PC-9 (cell line): ENCODE data around the gene PPM1E. TPM values are rescaled to one million over a fixed set of nuclear protein-coding genes. Genes with fewer than 3 reads are reported as not detected.
A peak's percentile ranks its signal among the peaks of the same experiment; 100 is the strongest.

Source experiments
- Bru-seq: library from RNA; stranded (reverse); fragments of 400-500 nt; gene quantifications from one replicate; lab custom pipeline; 2021; lab: Mats Ljungman, UMichigan
- BruChase-seq, 2 experiments: library from RNA; stranded (reverse); fragments of 400-500 nt; gene quantifications; one replicate each; lab custom pipeline; 2021; lab: Mats Ljungman, UMichigan
- BruUV-seq: library from RNA; stranded (reverse); fragments of 400-500 nt; replicated peaks from 2 replicates; lab custom pipeline; 2021; lab: Mats Ljungman, UMichigan
- CTCF ChIA-PET: fragments of 300-600 bp; sonication (Branson Sonifier 250); formaldehyde crosslinking; loops from one replicate; lab custom pipeline; 2022; ENCODE audit warnings: antibody characterized with exemption; lab: Charles Lee
- POLR2A ChIA-PET: fragments of 300-600 bp; sonication (Branson Sonifier 250); formaldehyde crosslinking; loops from one replicate; lab custom pipeline; 2022; ENCODE audit warnings: antibody characterized with exemption; ENCODE audit not compliant: unreplicated experiment; lab: Charles Lee
- DNase-seq, 2 experiments: peaks; one replicate each; pipeline versions ENCODE4 v3.0.0 to v3.0.0-alpha.2; 2015 to 2022; ENCODE audit warnings: mixed read lengths in 1 of 2
- H2AFZ ChIP-seq: fragments of 200-600 bp; sonication (generic); 2 replicates; pipeline ENCODE4 v1.8.1; 2017; ENCODE audit warnings: antibody characterized with exemption
- H3F3A ChIP-seq: fragments of 200-600 bp; sonication (generic); 2 replicates; pipeline ENCODE4 v1.8.1; 2017; ENCODE audit warnings: antibody characterized with exemption, mild to moderate bottlenecking, low read depth; ENCODE audit not compliant: insufficient read depth
- H3K27ac ChIP-seq: fragments of 200-600 bp; sonication (generic); 2 replicates; pipeline ENCODE4 v1.6.1; 2016; ENCODE audit warnings: mixed run types
- H3K27me3 ChIP-seq: fragments of 200-600 bp; sonication (generic); 2 replicates; pipeline ENCODE4 v1.6.1; 2016; ENCODE audit warnings: low read depth, mixed run types; ENCODE audit not compliant: insufficient read depth
- H3K36me3 ChIP-seq: fragments of 200-600 bp; sonication (generic); 2 replicates; pipeline ENCODE4 v1.6.1; 2016; ENCODE audit warnings: low read depth, mixed run types
- H3K4me1 ChIP-seq: fragments of 200-600 bp; sonication (generic); replicated peaks from 2 replicates; pipeline ENCODE4 v1.6.1; 2016; ENCODE audit warnings: mixed run types; ENCODE audit not compliant: insufficient read depth
- H3K4me2 ChIP-seq: fragments of 200-600 bp; sonication (generic); 2 replicates; pipeline ENCODE4 v1.6.1; 2017; ENCODE audit warnings: mixed run types
- H3K4me3 ChIP-seq: fragments of 200-600 bp; sonication (generic); 2 replicates; pipeline ENCODE4 v1.6.1; 2016; ENCODE audit warnings: mixed run types
- H3K79me2 ChIP-seq: fragments of 200-600 bp; sonication (generic); 2 replicates; pipeline ENCODE4 v1.6.1; 2017; ENCODE audit warnings: low read depth, mixed run types
- H3K9me2 ChIP-seq: fragments of 200-600 bp; sonication (generic); 2 replicates; pipeline ENCODE4 v1.8.1; 2017; ENCODE audit warnings: mild to moderate bottlenecking; ENCODE audit not compliant: insufficient read depth
- H3K9me3 ChIP-seq: fragments of 200-600 bp; sonication (generic); 2 replicates; pipeline ENCODE4 v1.8.1; 2016; ENCODE audit warnings: low read depth; ENCODE audit not compliant: insufficient read depth
- H4K20me1 ChIP-seq: fragments of 200-600 bp; sonication (generic); 2 replicates; pipeline ENCODE4 v1.8.1; 2017; ENCODE audit not compliant: insufficient read depth
- CTCF ChIP-seq: fragments of 200-600 bp; sonication (generic); conservative IDR thresholded peaks from 2 replicates; pipeline ENCODE4 v1.6.1; 2017; ENCODE audit warnings: mixed run types, antibody characterized with exemption, mild to moderate bottlenecking, moderate library complexity
- EZH2 ChIP-seq: fragments of 200-600 bp; sonication (generic); IDR thresholded peaks from 2 replicates; pipeline ENCODE4 v1.8.0; 2017; ENCODE audit warnings: antibody characterized with exemption, low read depth
- intact Hi-C: fragments of 100-400 bp; cut with micrococcal nuclease; formaldehyde crosslinking; loops from one replicate; pipeline ENCODE4 v1.10.0; 2022; ENCODE audit not compliant: unreplicated experiment
- long read RNA-seq: library from polyadenylated mRNA; stranded (forward); transcript quantifications from one replicate; pipeline ENCODE4 v2.0.0, GENCODE V29; 2022
- total RNA-seq: library from RNA; stranded (reverse); gene quantifications from 2 replicates; pipeline ENCODE4 v1.2.3, GENCODE V29; 2021

Gene PPM1E
- 0.04 and 0.05 TPM in 2 replicates for total RNA-seq
- Bru-seq, nascent RNA = percentile 12 among the genes with signal in this experiment
- BruChase-seq, experiment 1, labeled RNA remaining after a 2-hour chase = percentile 27 among the genes with signal in this experiment
- BruChase-seq, experiment 2, labeled RNA remaining after a 6-hour chase = percentile 19 among the genes with signal in this experiment
- long read RNA-seq = 0 reads

- Histone ChIP-seq H4K20me1 (no peaks in the 10 kb centered on the region), H3K9me3 (no peaks in the 10 kb centered on the region), H3K79me2 (no peaks in the 10 kb centered on the region), H3F3A (no peaks in the 10 kb centered on the region), H3K4me1 (no peaks in the 10 kb centered on the region), H3K9me2 (no peaks in the 10 kb centered on the region), H3K27ac (no peak within 1 kb of the TSS), H3K4me2 (peak within 1 kb of the TSS; percentile 71), H3K27me3 (peaks cover 45% of the 10 kb centered on the region), H2AFZ (no peak within 1 kb of the TSS), H3K36me3 (no peaks in the 10 kb centered on the region), H3K4me3 (peak within 1 kb of the TSS; percentile 36; the same call in 1 of the 2 replicates)
- no TSS peak for BruUV-seq
- DNase-seq = peak; percentile 7 to 19
- intact Hi-C loops = loop anchor here (5.0 kb wide), 1 partner anchor 518 kb away; the partner anchor contains the start of gene LPO
- no peak for TF ChIP-seq CTCF
- TF ChIP-seq EZH2 = no peak
- ChIA-PET POLR2A (no interaction called here), CTCF (no interaction called here)
Observed at GRCh38 chr17:58755577-58756245, at the start of gene PPM1E. PPM1E (plus strand) TSS chr17:58755854.

GRCh38 chr17:58706351-58707140, 49.1 kb upstream of the PPM1E start:
- peaks cover 36% of the 10 kb centered on the region for H3F3A ChIP-seq
- H3K9me2 ChIP-seq = no peaks in the 10 kb centered on the region
- no peaks in the 10 kb centered on the region for H3K27me3 ChIP-seq
- H3K79me2 ChIP-seq = no peaks in the 10 kb centered on the region
- no peak overlapping the region for H3K27ac ChIP-seq
- intact Hi-C loops = no loop called here
- no peak overlapping the region for H3K4me2 ChIP-seq
- H3K9me3 ChIP-seq = no peaks in the 10 kb centered on the region
- ChIA-PET CTCF (interaction anchor here (0.6 kb wide), 1 partner anchor 121 kb away, joined by 5 read pairs; no protein-coding TSS in a partner anchor), POLR2A (no interaction called here)
- H2AFZ ChIP-seq = no peak overlapping the region
- H3K4me1 ChIP-seq = peaks cover 26% of the 10 kb centered on the region
- TF ChIP-seq EZH2 (no peak), CTCF (no peak)
- no peak overlapping the region for H3K4me3 ChIP-seq
- no peak for DNase-seq
- no peaks in the 10 kb centered on the region for H4K20me1 ChIP-seq
- BruUV-seq = no TSS peak
- no peaks in the 10 kb centered on the region for H3K36me3 ChIP-seq

DNA sequence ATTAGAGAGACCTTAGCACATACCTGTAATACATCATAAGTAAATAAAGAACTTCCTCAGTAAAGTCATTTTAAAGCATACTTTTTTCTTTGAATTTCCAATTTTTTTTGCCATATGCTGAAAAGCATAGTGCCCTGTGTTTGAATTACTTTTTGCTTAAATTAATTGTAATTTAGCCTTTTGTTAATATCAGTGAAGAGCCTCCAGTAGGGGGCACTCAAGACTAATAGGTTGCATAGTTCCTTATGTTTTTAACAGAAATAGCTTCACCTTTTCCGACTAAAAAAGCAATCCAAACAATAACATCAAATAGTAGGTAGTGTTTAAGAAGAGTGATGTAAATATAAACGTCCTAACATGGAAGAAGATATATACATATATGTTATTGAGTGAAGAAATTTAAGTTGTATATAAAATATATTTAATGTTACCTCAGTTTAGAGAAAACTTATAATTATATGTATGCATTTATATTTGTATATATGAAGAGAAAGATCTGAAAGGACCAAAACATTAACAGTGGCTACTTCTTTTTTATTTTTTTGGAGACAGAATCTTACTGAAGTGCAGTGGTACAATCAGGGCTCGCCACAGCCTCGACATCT, 44.6 kb upstream of the PPM1E start:
- H3K27me3 ChIP-seq = no peaks in the 10 kb centered on the region
- H3F3A ChIP-seq = peaks cover 14% of the 10 kb centered on the region
- no peaks in the 10 kb centered on the region for H3K4me1 ChIP-seq
- ChIA-PET CTCF (interaction anchor here (0.6 to 1.0 kb wide), 3 partner anchors 129 to 295 kb away, joined by 3 to 6 read pairs (median 3); no protein-coding TSS in a partner anchor), POLR2A (interaction anchor here (0.7 kb wide), 1 partner anchor 68 kb away, joined by 4 read pairs; no protein-coding TSS in a partner anchor)
- H3K27ac ChIP-seq = no peak overlapping the region
- H4K20me1 ChIP-seq = no peaks in the 10 kb centered on the region
- no peaks in the 10 kb centered on the region for H3K9me3 ChIP-seq
- TF ChIP-seq CTCF (peak; percentile 98), EZH2 (no peak)
- intact Hi-C loops = loop anchor here (2.0 kb wide), 1 partner anchor 294 kb away; no protein-coding TSS in a partner anchor
- no peak overlapping the region for H3K4me2 ChIP-seq
- DNase-seq = no peak
- no peak overlapping the region for H3K4me3 ChIP-seq
- no peak overlapping the region for H2AFZ ChIP-seq
- H3K9me2 ChIP-seq = no peaks in the 10 kb centered on the region
- BruUV-seq = no TSS peak
- H3K36me3 ChIP-seq = no peaks in the 10 kb centered on the region
- no peaks in the 10 kb centered on the region for H3K79me2 ChIP-seq
